ENCODE data around the gene MT2A. TPM values are rescaled to one million over a fixed set of nuclear protein-coding genes. Genes with fewer than 3 reads are reported as not detected.

The MT2A gene
- total RNA-seq, 1 experiment from 2014 or later, result 673 TPM

DNA sequence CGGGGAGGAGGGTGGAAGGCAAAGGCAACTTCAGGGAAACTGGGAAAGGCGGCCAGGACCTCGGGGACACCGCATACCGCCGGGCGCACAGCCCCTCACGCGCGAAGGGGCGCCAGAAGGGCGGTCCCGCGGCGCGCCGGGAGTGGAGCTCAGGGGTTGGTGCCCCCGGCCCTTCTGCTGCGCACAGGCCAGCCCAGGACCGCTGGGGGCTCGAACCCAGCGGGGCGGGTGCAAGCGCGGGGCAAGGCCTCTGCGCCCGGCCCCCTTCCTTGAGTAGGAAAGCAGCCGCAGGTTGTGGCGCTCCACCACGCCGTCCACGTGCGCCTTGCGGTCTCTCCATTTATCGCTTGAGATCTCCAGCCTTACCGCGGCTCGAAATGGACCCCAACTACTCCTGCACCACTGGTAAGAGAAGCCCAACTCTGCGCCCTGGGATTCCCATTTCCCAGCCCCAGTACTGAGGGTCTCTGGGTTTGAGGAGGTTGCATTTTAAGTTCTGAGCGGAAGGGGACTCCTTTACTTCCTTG lies 27.1 kb downstream of the MT2A start:
- TF ChIP-seq CTCF (IDR thresholded peaks at IDR 0.05) (no peak), POLR2AphosphoS5 (IDR thresholded peaks at IDR 0.05; ENCODE audit: low read depth, low read length) (no peak), TCF7L2 (IDR thresholded peaks at IDR 0.05; ENCODE audit: low read depth, low read length) (no peak), SIN3A (IDR thresholded peaks at IDR 0.05; ENCODE audit: borderline replicate concordance, insufficient read depth, low read depth, low read length) (no peak), REST (IDR thresholded peaks at IDR 0.05; ENCODE audit: insufficient read depth in 1 of 2, low read depth in 2 of 2, low read length in 1 of 2) (no peak)
- Histone ChIP-seq H3K4me1 (ENCODE audit: control insufficient read depth, insufficient read depth, low read length) (peaks cover 14% of the 10 kb centered on the region; the same call in 1 of the 2 replicates), H3K9me3 (ENCODE audit: control insufficient read depth, insufficient read depth, low read depth, low read length) (no peaks in the 10 kb centered on the region), H3K4me3 (ENCODE audit: low read depth in 2 of 2, low read length in 2 of 2) (no peak overlapping the region), H3K27ac (ENCODE audit: low read length) (no peak overlapping the region), H3K27me3 (ENCODE audit: control insufficient read depth, insufficient read depth, low read length) (no peaks in the 10 kb centered on the region), H3K36me3 (ENCODE audit: control insufficient read depth, insufficient read depth, low read length) (no peaks in the 10 kb centered on the region)
- BruUV-seq (replicated peaks), result no TSS peak
- in situ Hi-C loops (cut with HindIII; ENCODE audit: low pct_unique_long_range_greater_than_20kb, low sequenced_read_pairs) (no loop called here), intact Hi-C loops (cut with micrococcal nuclease; ENCODE audit: unreplicated experiment) (no loop called here)
- ChIA-PET POLR2A (no interaction called here), CTCF (no interaction called here)
- DNase-seq (ENCODE audit: low read depth, low spot score), result no peak
- ATAC-seq, result no peak

GRCh38 chr16:56636616-56637413 lies 28.4 kb downstream of the MT2A start:
- H3K4me3 ChIP-seq (ENCODE audit: low read depth in 2 of 2, low read length in 2 of 2), result no peak overlapping the region
- ChIA-PET CTCF (interaction anchor here (0.5 kb wide), 1 partner anchor 21 kb away, joined by 4 read pairs; no protein-coding TSS in a partner anchor), POLR2A (no interaction called here)
- no peaks in the 10 kb centered on the region for H3K9me3 ChIP-seq (ENCODE audit: control insufficient read depth, insufficient read depth, low read depth, low read length)
- TF ChIP-seq TCF7L2 (IDR thresholded peaks at IDR 0.05; ENCODE audit: low read depth, low read length) (no peak), POLR2AphosphoS5 (IDR thresholded peaks at IDR 0.05; ENCODE audit: low read depth, low read length) (no peak), SIN3A (IDR thresholded peaks at IDR 0.05; ENCODE audit: borderline replicate concordance, insufficient read depth, low read depth, low read length) (no peak), CTCF (IDR thresholded peaks at IDR 0.05) (no peak), REST (IDR thresholded peaks at IDR 0.05; ENCODE audit: insufficient read depth in 1 of 2, low read depth in 2 of 2, low read length in 1 of 2) (no peak)
- no peak for DNase-seq (ENCODE audit: low read depth, low spot score)
- H3K27me3 ChIP-seq (ENCODE audit: control insufficient read depth, insufficient read depth, low read length), result no peaks in the 10 kb centered on the region
- no peak overlapping the region for H3K27ac ChIP-seq (ENCODE audit: low read length)
- intact Hi-C loops (cut with micrococcal nuclease; ENCODE audit: unreplicated experiment), result no loop called here
- in situ Hi-C loops (cut with HindIII; ENCODE audit: low pct_unique_long_range_greater_than_20kb, low sequenced_read_pairs), result no loop called here
- no peaks in the 10 kb centered on the region for H3K36me3 ChIP-seq (ENCODE audit: control insufficient read depth, insufficient read depth, low read length)
- ATAC-seq, result no peak
- peaks cover 14% of the 10 kb centered on the region; the same call in 1 of the 2 replicates for H3K4me1 ChIP-seq (ENCODE audit: control insufficient read depth, insufficient read depth, low read length)
- BruUV-seq (replicated peaks), result no TSS peak
